B cell (primary cell): Measurements from ENCODE around the gene RSRC2. TPM values are rescaled to one million over a fixed set of nuclear protein-coding genes. Genes with fewer than 3 reads are reported as not detected.

Source experiments
- ATAC-seq: fragments of 200-7000 bp; cut with Tn5 transposase; one replicate; pipeline ENCODE4 v1.10.0; 2021; ENCODE audit warnings: low read depth, mild to moderate bottlenecking, moderate number of reproducible peaks, moderate library complexity
- CTCF ChIA-PET: fragments of 350-600 bp; sonication (Branson Sonifier 250); formaldehyde crosslinking; loops from one replicate; lab custom pipeline; 2021; ENCODE audit warnings: antibody characterized with exemption, inconsistent platforms; lab: Charles Lee
- POLR2A ChIA-PET: fragments of 350-600 bp; sonication (Branson Sonifier 250); formaldehyde crosslinking; loops from one replicate; lab custom pipeline; 2021; ENCODE audit warnings: antibody characterized with exemption; lab: Charles Lee
- DNase-seq: peaks from one replicate; pipeline ENCODE4 v3.0.0; 2013
- H2AFZ ChIP-seq: 2 replicates; pipeline ENCODE4 v1.6.1; 2012; ENCODE audit warnings: mild to moderate bottlenecking, low read depth, low read length; ENCODE audit not compliant: insufficient read depth, poor library complexity, severe bottlenecking
- H3K27ac ChIP-seq, 2 donors: 1 replicate in 1 of 2; 2 replicates in 1 of 2; pipeline ENCODE4 v1.5.1; 2012 to 2013; ENCODE audit warnings: low read length in 2 of 2, mild to moderate bottlenecking in 2 of 2, moderate library complexity in 1 of 2
- H3K27me3 ChIP-seq, 4 experiments: fragments of 200-600 bp in 1 of 4; sonication (generic) in 1 of 4; replicated peaks in 1 of 4; 1 replicate in 2 of 4; 2 replicates in 2 of 4; pipeline versions ENCODE4 v1.6.1 to v1.7.0; 2013 to 2016; ENCODE audit warnings: low read length in 3 of 4, mild to moderate bottlenecking in 2 of 4, mixed read lengths in 1 of 4, moderate library complexity in 1 of 4; ENCODE audit not compliant: insufficient read depth in 4 of 4, control insufficient read depth in 3 of 4; ENCODE audit errors: control extremely low read depth in 1 of 4
- H3K36me3 ChIP-seq, 2 experiments: replicated peaks in 1 of 2; 1 replicate in 1 of 2; 2 replicates in 1 of 2; pipeline versions ENCODE4 v1.6.1 to v1.7.1; 2013; ENCODE audit warnings: low read length in 1 of 2; ENCODE audit not compliant: insufficient read depth in 2 of 2, control insufficient read depth in 1 of 2; ENCODE audit errors: control extremely low read depth in 1 of 2, extremely low read depth in 1 of 2
- H3K4me1 ChIP-seq, 2 donors: fragments of 200-600 bp in 1 of 2; sonication (generic) in 1 of 2; 1 replicate in 1 of 2; 2 replicates in 1 of 2; pipeline versions ENCODE4 v1.5.1 to v1.6.1; 2013 to 2017; ENCODE audit warnings: low read length in 2 of 2; ENCODE audit not compliant: control insufficient read depth in 2 of 2, insufficient read depth in 2 of 2
- H3K4me2 ChIP-seq: replicated peaks from 2 replicates; pipeline ENCODE3; 2012; ENCODE audit warnings: mild to moderate bottlenecking, low read depth, low read length; ENCODE audit not compliant: poor library complexity, severe bottlenecking
- H3K4me3 ChIP-seq, 5 experiments: fragments of 200-600 bp in 1 of 5; sonication (generic) in 1 of 5; 1 replicate in 3 of 5; 2 replicates in 2 of 5; pipeline versions ENCODE4 v1.5.1 to v1.7.0; 2011 to 2016; ENCODE audit warnings: low read length in 4 of 5, mild to moderate bottlenecking in 4 of 5, low read depth in 2 of 5, control low read depth in 1 of 5, moderate library complexity in 1 of 5; ENCODE audit not compliant: insufficient read depth in 1 of 5; ENCODE audit errors: control extremely low read depth in 1 of 5, extremely low read depth in 1 of 5
- H3K79me2 ChIP-seq: fragments of 200-600 bp; sonication (generic); one replicate; pipeline ENCODE4 v1.6.0; 2016; ENCODE audit warnings: low read length; ENCODE audit not compliant: control insufficient read depth, insufficient read depth
- H3K9ac ChIP-seq: fragments of 200-600 bp; sonication (generic); 2 replicates; pipeline ENCODE4 v1.6.1; 2017; ENCODE audit warnings: mild to moderate bottlenecking, low read length, moderate library complexity
- H3K9me3 ChIP-seq, 3 donors: one replicate each; pipeline versions ENCODE4 v1.6.1 to v1.7.1; 2013; ENCODE audit warnings: low read length in 2 of 3; ENCODE audit not compliant: control insufficient read depth in 2 of 3, insufficient read depth in 1 of 3; ENCODE audit errors: control extremely low read depth in 1 of 3
- H4K20me1 ChIP-seq: 2 replicates; pipeline ENCODE4 v1.6.0; 2012; ENCODE audit warnings: mild to moderate bottlenecking, low read length; ENCODE audit not compliant: insufficient read depth, control insufficient read depth, poor library complexity, severe bottlenecking
- H3K27ac Mint-ChIP-seq: one replicate; pipeline ENCODE4 v1.8.0; 2021; ENCODE audit warnings: mixed read lengths
- H3K27me3 Mint-ChIP-seq: one replicate; pipeline ENCODE4 v1.8.0; 2021; ENCODE audit warnings: mixed read lengths
- H3K4me1 Mint-ChIP-seq: one replicate; pipeline ENCODE4 v1.8.0; 2021; ENCODE audit warnings: mixed read lengths
- H3K4me3 Mint-ChIP-seq: one replicate; pipeline ENCODE4 v1.8.0; 2021; ENCODE audit warnings: mixed read lengths
- H3K9me3 Mint-ChIP-seq: one replicate; pipeline ENCODE4 v1.8.0; 2022; ENCODE audit warnings: mixed read lengths; ENCODE audit not compliant: insufficient read depth
- EZH2 ChIP-seq: IDR thresholded peaks from 2 replicates; pipeline ENCODE4 v1.6.1; 2012; ENCODE audit warnings: borderline replicate concordance, low read depth, mild to moderate bottlenecking, moderate library complexity, low read length; ENCODE audit not compliant: insufficient read depth, poor library complexity, severe bottlenecking
- WGBS: methylation state at CpG from one replicate; pipeline ENCODE4 v1.1.5; 2013; ENCODE audit warnings: missing lambda C conversion rate; ENCODE audit not compliant: insufficient coverage; 5-methylcytosine and 5-hydroxymethylcytosine counted together
- intact Hi-C: fragments of 100-400 bp; cut with micrococcal nuclease; formaldehyde crosslinking; loops from one replicate; pipeline ENCODE4 v1.10.0; 2022
- polyA plus RNA-seq: library from polyadenylated mRNA; depleted of rRNA; stranded (reverse); fragments of >200 nt; gene quantifications from 2 replicates; pipeline ENCODE4 v1.2.3, GENCODE V29; 2012
- total RNA-seq, 2 donors: library from RNA; stranded (reverse); fragments of 120-200 nt in 1 of 2; gene quantifications; 1 replicate in 1 of 2; 2 replicates in 1 of 2; pipeline versions ENCODE4 v1.2.3 to v1.2.4, GENCODE V29; 2013 to 2022
- TF ChIP-seq, protein P1 (sequence below): fragments of 200-600 bp; IDR thresholded peaks from one replicate; pipeline ENCODE4 v1.8.0; 2022; ENCODE audit warnings: antibody characterized with exemption, mild to moderate bottlenecking

RSRC2 gene
- total and polyA plus RNA-seq, 2 donors (not counting 1 experiment from before 2014, with no cell fraction given): 56.2 to 151 TPM

DNA sequence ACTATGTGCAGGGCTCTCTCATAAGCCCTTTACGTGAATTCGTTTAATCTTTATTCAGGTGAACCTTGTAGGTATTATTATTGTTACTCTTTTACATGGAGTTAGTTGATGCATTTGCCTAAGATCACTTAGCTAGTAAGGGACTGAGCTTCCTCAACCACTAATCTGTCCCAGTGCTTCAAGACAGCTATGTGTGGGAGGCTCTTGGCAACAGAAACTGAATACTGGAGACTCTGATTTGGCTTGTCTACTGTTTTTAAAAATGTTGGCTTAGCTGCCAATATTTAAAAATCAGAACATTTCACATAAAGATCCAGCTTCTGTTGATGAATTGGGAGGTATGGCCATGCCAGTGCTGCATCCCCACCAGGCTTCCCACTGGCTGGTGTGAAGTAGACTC, 7.1 kb upstream of the RSRC2 start:
- no peak overlapping the region for H2AFZ ChIP-seq
- H3K9ac ChIP-seq: no peak overlapping the region
- H3K27ac ChIP-seq: no peak overlapping the region
- H3K9me3 Mint-ChIP-seq: no peaks in the 10 kb centered on the region
- H3K79me2 ChIP-seq: peaks cover 56% of the 10 kb centered on the region
- H3K4me3 Mint-ChIP-seq: no peak overlapping the region
- H3K27me3 ChIP-seq: no peaks in the 10 kb centered on the region
- POLR2A ChIA-PET: no interaction called here
- H3K4me3 ChIP-seq: no peak overlapping the region
- no peak overlapping the region for H3K27ac Mint-ChIP-seq
- H3K9me3 ChIP-seq: no peaks in the 10 kb centered on the region
- TF ChIP-seq, protein P1, sequence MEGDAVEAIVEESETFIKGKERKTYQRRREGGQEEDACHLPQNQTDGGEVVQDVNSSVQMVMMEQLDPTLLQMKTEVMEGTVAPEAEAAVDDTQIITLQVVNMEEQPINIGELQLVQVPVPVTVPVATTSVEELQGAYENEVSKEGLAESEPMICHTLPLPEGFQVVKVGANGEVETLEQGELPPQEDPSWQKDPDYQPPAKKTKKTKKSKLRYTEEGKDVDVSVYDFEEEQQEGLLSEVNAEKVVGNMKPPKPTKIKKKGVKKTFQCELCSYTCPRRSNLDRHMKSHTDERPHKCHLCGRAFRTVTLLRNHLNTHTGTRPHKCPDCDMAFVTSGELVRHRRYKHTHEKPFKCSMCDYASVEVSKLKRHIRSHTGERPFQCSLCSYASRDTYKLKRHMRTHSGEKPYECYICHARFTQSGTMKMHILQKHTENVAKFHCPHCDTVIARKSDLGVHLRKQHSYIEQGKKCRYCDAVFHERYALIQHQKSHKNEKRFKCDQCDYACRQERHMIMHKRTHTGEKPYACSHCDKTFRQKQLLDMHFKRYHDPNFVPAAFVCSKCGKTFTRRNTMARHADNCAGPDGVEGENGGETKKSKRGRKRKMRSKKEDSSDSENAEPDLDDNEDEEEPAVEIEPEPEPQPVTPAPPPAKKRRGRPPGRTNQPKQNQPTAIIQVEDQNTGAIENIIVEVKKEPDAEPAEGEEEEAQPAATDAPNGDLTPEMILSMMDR: no peak
- TF ChIP-seq EZH2: no peak
- ATAC-seq (no peak), DNase-seq (no peak)
- no peaks in the 10 kb centered on the region for H3K27me3 Mint-ChIP-seq
- H3K36me3 ChIP-seq: peaks cover 0 to 24% of the 10 kb centered on the region in 2 experiments
- CTCF ChIA-PET: no interaction called here
- WGBS: no CpG with 5 or more reads among the region's 2 CpGs
- H3K4me1 ChIP-seq: peaks cover 0 to 2% of the 10 kb centered on the region in 2 donors
- peaks cover 4% of the 10 kb centered on the region for H3K4me1 Mint-ChIP-seq
- H3K4me2 ChIP-seq: no peak overlapping the region
- H4K20me1 ChIP-seq: no peaks in the 10 kb centered on the region
- intact Hi-C loops: no loop called here

DNA sequence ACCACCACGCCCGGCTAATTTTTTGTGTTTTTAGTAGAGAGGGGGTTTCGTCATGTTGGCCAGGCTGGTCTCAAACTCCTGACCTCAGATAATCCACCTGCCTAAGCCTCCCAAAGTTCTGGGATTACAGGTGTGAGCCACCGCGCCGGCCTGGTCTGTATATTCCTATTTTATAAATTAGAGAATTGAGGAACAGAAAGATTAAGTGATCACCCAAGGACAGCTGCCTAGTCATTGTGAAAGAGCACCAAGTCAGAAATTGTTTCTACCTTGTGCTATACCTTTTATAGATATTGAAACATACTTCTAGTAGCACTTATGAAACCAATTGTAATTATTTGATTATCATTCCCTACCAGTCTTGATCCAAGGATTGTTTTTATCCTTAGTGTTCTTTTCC, 2.3 kb upstream of the RSRC2 start:
- H3K4me1 Mint-ChIP-seq: peaks cover 18% of the 10 kb centered on the region
- peaks cover 21% of the 10 kb centered on the region for H4K20me1 ChIP-seq
- no peak overlapping the region for H2AFZ ChIP-seq
- peaks cover 2 to 13% of the 10 kb centered on the region in 2 experiments for H3K36me3 ChIP-seq
- H3K27ac ChIP-seq: no peak overlapping the region
- no peak overlapping the region for H3K9ac ChIP-seq
- no peaks in the 10 kb centered on the region for H3K27me3 Mint-ChIP-seq
- POLR2A ChIA-PET: no interaction called here
- intact Hi-C loops: loop anchor here (5.0 kb wide), 1 partner anchor 243 kb away; the partner anchor contains the start of gene CCDC62
- no peak overlapping the region for H3K4me2 ChIP-seq
- no peaks in the 10 kb centered on the region for H3K9me3 ChIP-seq
- H3K9me3 Mint-ChIP-seq: no peaks in the 10 kb centered on the region
- H3K27ac Mint-ChIP-seq: no peak overlapping the region
- H3K4me3 ChIP-seq: no peak overlapping the region
- H3K4me1 ChIP-seq: peaks cover 24 to 28% of the 10 kb centered on the region in 2 donors
- ATAC-seq: no peak
- DNase-seq: no peak
- CTCF ChIA-PET: interaction anchor here (0.6 kb wide), 1 partner anchor 750 kb away, joined by 3 read pairs; no protein-coding TSS in a partner anchor
- H3K4me3 Mint-ChIP-seq: no peak overlapping the region
- TF ChIP-seq EZH2: no peak
- TF ChIP-seq, protein P1: no peak
- peaks cover 58% of the 10 kb centered on the region for H3K79me2 ChIP-seq
- WGBS: no CpG with 5 or more reads among the region's 6 CpGs
- H3K27me3 ChIP-seq: no peaks in the 10 kb centered on the region
